T-cell (primary cell): Measurements from ENCODE around the gene SNIP1. TPM values are rescaled to one million over a fixed set of nuclear protein-coding genes. Genes with fewer than 3 reads are reported as not detected.

Source experiments
- ATAC-seq, 4 experiments: fragments of 200-7000 bp in 3 of 4; fragments of 150-1000 bp in 1 of 4; cut with Tn5 transposase; replicated peaks in 1 of 4; 1 replicate in 3 of 4; 2 replicates in 1 of 4; pipeline ENCODE4 v1.10.0; 2021; ENCODE audit warnings: moderate library complexity in 3 of 4, mild to moderate bottlenecking in 2 of 4, moderate number of reproducible peaks in 1 of 4
- CTCF ChIA-PET, 2 donors: fragments of 300-600 bp; sonication (Branson Sonifier 250); formaldehyde crosslinking; loops; one replicate each; lab custom pipeline; 2022; ENCODE audit warnings: antibody characterized with exemption in 2 of 2; lab: Charles Lee
- POLR2A ChIA-PET, 2 donors: fragments of 300-600 bp; sonication (Branson Sonifier 250); formaldehyde crosslinking; loops; one replicate each; lab custom pipeline; 2022; ENCODE audit warnings: antibody characterized with exemption in 2 of 2; lab: Charles Lee
- DNase-seq, 35 experiments: peaks; one replicate each; pipeline versions ENCODE4 v3.0.0 to v3.0.0-alpha.2; 2013 to 2023
- H3K27ac ChIP-seq: one replicate; pipeline ENCODE4 v1.5.1; 2013; ENCODE audit warnings: low read length
- H3K27me3 ChIP-seq, 2 experiments: replicated peaks in 1 of 2; 1 replicate in 1 of 2; 2 replicates in 1 of 2; pipeline versions ENCODE4 v1.6.1 to v1.7.0; 2013; ENCODE audit warnings: low read length in 1 of 2, mixed read lengths in 1 of 2; ENCODE audit not compliant: control insufficient read depth in 2 of 2, insufficient read depth in 2 of 2; ENCODE audit errors: extremely low read depth in 1 of 2
- H3K36me3 ChIP-seq, 2 donors: 1 replicate in 1 of 2; 2 replicates in 1 of 2; pipeline versions ENCODE4 v1.6.1 to v1.7.0; 2013; ENCODE audit warnings: low read length in 1 of 2; ENCODE audit not compliant: control insufficient read depth in 2 of 2, insufficient read depth in 1 of 2; ENCODE audit errors: extremely low read depth in 1 of 2
- H3K4me1 ChIP-seq, 2 experiments: 1 replicate in 1 of 2; 2 replicates in 1 of 2; pipeline versions ENCODE4 v1.6.1 to v1.7.0; 2013; ENCODE audit warnings: low read length in 2 of 2, mixed read lengths in 1 of 2; ENCODE audit not compliant: insufficient read depth in 2 of 2, control insufficient read depth in 1 of 2; ENCODE audit errors: extremely low read depth in 1 of 2
- H3K4me3 ChIP-seq, 2 donors: 1 replicate in 1 of 2; 2 replicates in 1 of 2; pipeline versions ENCODE4 v1.5.1 to v1.7.0; 2013; ENCODE audit warnings: mild to moderate bottlenecking in 2 of 2, low read length in 1 of 2, moderate library complexity in 1 of 2; ENCODE audit not compliant: control insufficient read depth in 1 of 2; ENCODE audit errors: extremely low read depth in 1 of 2
- H3K9me3 ChIP-seq: 2 replicates; pipeline ENCODE4 v1.7.0; 2013
- H3K27ac Mint-ChIP-seq, 2 donors: one replicate each; pipeline ENCODE4 v1.8.0; 2020 to 2021; ENCODE audit warnings: mild to moderate bottlenecking in 2 of 2, mixed read lengths in 2 of 2
- H3K27me3 Mint-ChIP-seq, 2 donors: one replicate each; pipeline ENCODE4 v1.8.0; 2021 to 2022; ENCODE audit warnings: mixed read lengths in 2 of 2
- H3K36me3 Mint-ChIP-seq: one replicate; pipeline ENCODE4 v1.8.0; 2021; ENCODE audit warnings: mixed read lengths
- H3K4me1 Mint-ChIP-seq, 3 donors: one replicate each; pipeline ENCODE4 v1.8.0; 2020 to 2022; ENCODE audit warnings: mixed read lengths in 3 of 3, mild to moderate bottlenecking in 1 of 3
- H3K4me3 Mint-ChIP-seq, 3 donors: one replicate each; pipeline ENCODE4 v1.8.0; 2020 to 2022; ENCODE audit warnings: mild to moderate bottlenecking in 3 of 3, mixed read lengths in 3 of 3, moderate library complexity in 3 of 3
- H3K9me3 Mint-ChIP-seq, 3 donors: one replicate each; pipeline ENCODE4 v1.8.0; 2020 to 2022; ENCODE audit warnings: mixed read lengths in 3 of 3
- WGBS: methylation state at CpG from one replicate; pipeline ENCODE4 v1.1.5; 2013; ENCODE audit warnings: missing lambda C conversion rate; ENCODE audit not compliant: insufficient coverage; 5-methylcytosine and 5-hydroxymethylcytosine counted together
- total RNA-seq, 35 experiments: library from RNA in 6 of 35; stranded (reverse) in 6 of 35; fragments of 120-200 nt in 1 of 35; gene quantifications; one replicate each; pipeline versions ENCODE4 v1.2.1 to v1.2.4 and lab custom pipeline; 2013 to 2026

Gene SNIP1
- total RNA-seq, 5 donors from 2014 or later (not counting 1 experiment from before 2014, with no cell fraction given) = 32.5 to 48.0 (median 39.9) TPM

DNA sequence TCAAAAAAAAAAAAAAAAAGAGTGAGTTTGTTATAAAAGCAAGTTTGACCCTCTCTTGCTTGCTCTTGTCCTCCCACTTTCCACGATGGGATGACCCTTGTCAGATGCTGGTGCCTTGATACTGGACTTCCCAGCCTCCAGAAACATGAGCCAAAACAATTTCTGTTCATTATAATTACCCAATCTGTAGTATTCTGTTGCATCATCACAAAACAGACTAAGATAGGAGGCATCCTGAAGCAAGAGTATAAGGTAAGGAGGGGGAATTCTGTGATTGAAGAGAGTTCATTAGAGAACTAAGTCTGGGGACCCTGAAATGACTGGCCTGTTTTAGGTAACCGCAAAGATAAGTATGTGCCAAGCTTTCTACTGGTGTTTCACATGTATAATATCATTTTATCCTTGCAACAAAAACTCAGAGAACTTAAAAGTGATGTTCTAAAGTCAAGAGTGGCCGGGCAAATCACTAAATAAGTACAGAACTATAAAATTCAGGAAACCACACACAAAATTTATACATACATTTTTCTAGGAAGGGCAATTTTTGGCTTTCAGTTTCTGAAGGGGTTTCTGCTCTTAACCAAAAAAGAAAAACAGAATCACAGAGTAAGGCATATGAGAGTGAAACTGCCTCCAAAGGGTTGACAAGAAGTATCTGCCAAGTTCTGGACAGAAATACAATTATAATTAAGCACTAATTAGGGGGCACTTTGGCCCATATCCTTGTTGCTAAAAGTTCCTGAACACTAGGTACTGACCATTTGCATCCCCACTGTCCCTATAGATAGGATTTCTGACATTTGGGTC is 16.6 kb upstream of the SNIP1 start:
- H3K36me3 Mint-ChIP-seq = peaks cover 80% of the 10 kb centered on the region
- CTCF ChIA-PET = no interaction called here

GRCh38 chr1:37567023-37567422 is 12.9 kb upstream of the SNIP1 start:
- H3K36me3 Mint-ChIP-seq = peaks cover 60% of the 10 kb centered on the region
- ChIA-PET POLR2A (no interaction called here), CTCF (no interaction called here)
- no peaks in the 10 kb centered on the region for H3K9me3 Mint-ChIP-seq
- H3K4me3 Mint-ChIP-seq = no peak overlapping the region
- H3K27ac Mint-ChIP-seq = peak overlapping the region in 1 of 2 donors; percentile 11
- H3K27me3 ChIP-seq = no peaks in the 10 kb centered on the region
- H3K4me1 Mint-ChIP-seq = no peaks in the 10 kb centered on the region
- WGBS = 90% methylated on average over 2 of the region's 3 CpGs
- H3K36me3 ChIP-seq = peaks cover 15 to 69% of the 10 kb centered on the region in 2 donors
- no peaks in the 10 kb centered on the region for H3K4me1 ChIP-seq
- no peak for ATAC-seq
- H3K27me3 Mint-ChIP-seq = no peaks in the 10 kb centered on the region
- no peak overlapping the region for H3K4me3 ChIP-seq
- H3K9me3 ChIP-seq = no peaks in the 10 kb centered on the region
- no peak overlapping the region for H3K27ac ChIP-seq
- DNase-seq = no peak

More for the DNA sequence above, 16.6 kb upstream of the SNIP1 start:
- POLR2A ChIA-PET = no interaction called here
- Histone ChIP-seq H3K27ac (no peak overlapping the region), H3K4me1 (no peaks in the 10 kb centered on the region), H3K4me3 (no peak overlapping the region), H3K9me3 (no peaks in the 10 kb centered on the region), H3K36me3 (peaks cover 16 to 96% of the 10 kb centered on the region in 2 donors), H3K27me3 (no peaks in the 10 kb centered on the region)
- Mint-ChIP-seq H3K4me3 (no peak overlapping the region), H3K9me3 (no peaks in the 10 kb centered on the region), H3K4me1 (no peaks in the 10 kb centered on the region), H3K27me3 (no peaks in the 10 kb centered on the region), H3K27ac (no peak overlapping the region)
- WGBS = no CpG with 5 or more reads among the region's 3 CpGs
- no peak for DNase-seq
- no peak for ATAC-seq

GRCh38 chr1:37564892-37565291 is 10.8 kb upstream of the SNIP1 start:
- DNase-seq = no peak
- CTCF ChIA-PET = interaction anchor here in 1 of 2 donors (1.0 kb wide), 1 partner anchor 126 kb away, joined by 3 read pairs; a partner anchor contains a TSS

GRCh38 chr1:37562984-37563383 is 8.9 kb upstream of the SNIP1 start:
- WGBS = 100% methylated on average over 1 of the region's 1 CpG
- H3K27me3 ChIP-seq = no peaks in the 10 kb centered on the region
- ATAC-seq (no peak), DNase-seq (no peak)
- Mint-ChIP-seq H3K27ac (peak overlapping the region in 1 of 2 donors; percentile 34), H3K36me3 (peaks cover 28% of the 10 kb centered on the region), H3K27me3 (no peaks in the 10 kb centered on the region), H3K4me3 (no peak overlapping the region), H3K4me1 (no peaks in the 10 kb centered on the region), H3K9me3 (no peaks in the 10 kb centered on the region)
- H3K4me3 ChIP-seq = no peak overlapping the region
- no peak overlapping the region for H3K27ac ChIP-seq
- H3K36me3 ChIP-seq = peaks cover 12 to 33% of the 10 kb centered on the region in 2 donors
- POLR2A ChIA-PET = no interaction called here
- H3K9me3 ChIP-seq = no peaks in the 10 kb centered on the region
- CTCF ChIA-PET = no interaction called here
- H3K4me1 ChIP-seq = no peaks in the 10 kb centered on the region

More at GRCh38 chr1:37564892-37565291, 10.8 kb upstream of the SNIP1 start:
- Mint-ChIP-seq H3K27me3 (no peaks in the 10 kb centered on the region), H3K36me3 (peaks cover 45% of the 10 kb centered on the region), H3K4me3 (no peak overlapping the region), H3K4me1 (no peaks in the 10 kb centered on the region), H3K9me3 (no peaks in the 10 kb centered on the region), H3K27ac (no peak overlapping the region)
- H3K27me3 ChIP-seq = no peaks in the 10 kb centered on the region
- no peaks in the 10 kb centered on the region for H3K9me3 ChIP-seq
- no peak overlapping the region for H3K27ac ChIP-seq
- peaks cover 12 to 52% of the 10 kb centered on the region in 2 donors for H3K36me3 ChIP-seq
- no peaks in the 10 kb centered on the region for H3K4me1 ChIP-seq
- H3K4me3 ChIP-seq = no peak overlapping the region
- POLR2A ChIA-PET = interaction anchor here in 1 of 2 donors (0.6 kb wide), 1 partner anchor 15 kb away, joined by 3 read pairs; no protein-coding TSS in a partner anchor
- no peak for ATAC-seq

DNA sequence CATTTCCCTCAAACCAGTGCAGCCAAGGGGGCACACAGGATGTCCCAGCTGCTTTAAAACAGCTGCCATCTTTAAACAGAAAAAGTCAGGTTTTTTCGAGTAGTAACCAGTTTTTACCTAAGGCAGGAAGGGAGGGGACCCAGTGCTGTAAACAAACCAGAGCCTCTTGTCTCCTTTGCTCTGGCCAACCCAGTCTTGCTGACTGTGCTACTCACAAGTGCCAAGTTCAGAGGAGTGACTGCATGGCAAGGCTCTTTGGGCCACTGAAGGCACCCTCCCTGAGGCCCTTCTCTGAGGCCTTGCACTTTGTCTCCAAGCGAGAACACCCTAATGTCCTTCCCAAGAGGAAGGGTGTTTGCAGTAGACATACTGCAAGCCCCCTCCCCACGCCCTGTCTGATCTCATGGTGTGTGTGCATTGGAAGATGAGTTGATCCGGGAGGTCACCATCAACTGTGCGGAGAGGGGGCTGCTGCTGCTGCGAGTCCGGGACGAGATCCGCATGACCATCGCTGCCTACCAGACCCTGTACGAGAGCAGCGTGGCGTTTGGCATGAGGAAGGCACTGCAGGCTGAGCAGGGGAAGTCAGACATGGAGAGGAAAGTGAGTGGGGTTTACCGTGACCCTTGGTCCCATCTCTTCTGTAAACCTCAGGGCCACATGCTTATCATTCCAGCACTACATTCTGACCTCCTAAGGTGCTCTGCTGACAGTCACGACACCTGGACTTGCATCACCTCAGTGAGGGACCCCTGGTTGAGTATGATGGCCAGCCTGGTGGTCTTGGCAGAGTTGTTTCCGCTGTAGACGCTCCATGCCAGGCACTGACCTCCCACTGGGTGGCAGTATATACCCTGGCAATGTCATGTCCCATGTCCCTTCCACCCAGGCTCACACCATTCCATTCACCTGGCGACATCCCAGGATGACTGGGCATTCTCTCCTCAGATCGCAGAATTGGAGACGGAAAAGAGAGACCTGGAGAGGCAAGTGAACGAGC is 7.3 kb upstream of the SNIP1 start:
- CTCF ChIA-PET = no interaction called here
- Mint-ChIP-seq H3K4me1 (no peaks in the 10 kb centered on the region), H3K4me3 (no peak overlapping the region)

More for the DNA sequence above, 7.3 kb upstream of the SNIP1 start:
- WGBS = 87% methylated on average over 11 of the region's 21 CpGs
- peak in 12 of 35 experiments; percentile 3 to 54 (median 12) for DNase-seq
- H3K36me3 Mint-ChIP-seq = peaks cover 14% of the 10 kb centered on the region
- H3K4me1 ChIP-seq = peaks cover 0 to 2% of the 10 kb centered on the region in 2 experiments
- H3K4me3 ChIP-seq = no peak overlapping the region
- no peaks in the 10 kb centered on the region for H3K9me3 ChIP-seq
- H3K9me3 Mint-ChIP-seq = no peaks in the 10 kb centered on the region
- H3K27me3 ChIP-seq = peaks cover 0 to 5% of the 10 kb centered on the region in 2 experiments
- no peak overlapping the region for H3K27ac Mint-ChIP-seq
- peaks cover 12 to 18% of the 10 kb centered on the region in 2 donors for H3K36me3 ChIP-seq
- peaks cover 0 to 4% of the 10 kb centered on the region in 2 donors for H3K27me3 Mint-ChIP-seq
- ATAC-seq = peak in 1 of 4 experiments; percentile 38
- POLR2A ChIA-PET = no interaction called here
- H3K27ac ChIP-seq = no peak overlapping the region
